AG04449 (cell line): ENCODE results near the gene PYGO2.
A peak's percentile ranks its signal among the peaks of the same experiment; 100 is the strongest.

ENCODE experiments used
- CTCF ChIA-PET: fragments of 350-600 bp; formaldehyde crosslinking; extraction: SDS; loops from one replicate; lab custom pipeline; 2021; ENCODE audit warnings: antibody characterized with exemption; lab: Yijun Ruan, JAX
- POLR2A ChIA-PET: fragments of 400-600, 350-600 bp; formaldehyde crosslinking; extraction: SDS; loops from one replicate; lab custom pipeline; 2020; ENCODE audit warnings: antibody characterized with exemption, inconsistent platforms; lab: Yijun Ruan, JAX
- DNase-seq: peaks from one replicate; pipeline ENCODE4 v3.0.0-alpha.2; 2010; ENCODE audit warnings: low read depth, low spot score
- H3K4me3 ChIP-seq: 2 replicates; pipeline ENCODE4 v1.5.1; 2011; ENCODE audit warnings: low read depth, mild to moderate bottlenecking, control low read depth, low read length
- TF ChIP-seq, protein P1 (sequence below): IDR thresholded peaks from one replicate; pipeline ENCODE4 v1.5.1; 2011; ENCODE audit warnings: mild to moderate bottlenecking, moderate library complexity, low read length, control low read depth, inconsistent platforms; ENCODE audit not compliant: insufficient read depth; ENCODE audit errors: missing control alignments

The PYGO2 gene

DNA sequence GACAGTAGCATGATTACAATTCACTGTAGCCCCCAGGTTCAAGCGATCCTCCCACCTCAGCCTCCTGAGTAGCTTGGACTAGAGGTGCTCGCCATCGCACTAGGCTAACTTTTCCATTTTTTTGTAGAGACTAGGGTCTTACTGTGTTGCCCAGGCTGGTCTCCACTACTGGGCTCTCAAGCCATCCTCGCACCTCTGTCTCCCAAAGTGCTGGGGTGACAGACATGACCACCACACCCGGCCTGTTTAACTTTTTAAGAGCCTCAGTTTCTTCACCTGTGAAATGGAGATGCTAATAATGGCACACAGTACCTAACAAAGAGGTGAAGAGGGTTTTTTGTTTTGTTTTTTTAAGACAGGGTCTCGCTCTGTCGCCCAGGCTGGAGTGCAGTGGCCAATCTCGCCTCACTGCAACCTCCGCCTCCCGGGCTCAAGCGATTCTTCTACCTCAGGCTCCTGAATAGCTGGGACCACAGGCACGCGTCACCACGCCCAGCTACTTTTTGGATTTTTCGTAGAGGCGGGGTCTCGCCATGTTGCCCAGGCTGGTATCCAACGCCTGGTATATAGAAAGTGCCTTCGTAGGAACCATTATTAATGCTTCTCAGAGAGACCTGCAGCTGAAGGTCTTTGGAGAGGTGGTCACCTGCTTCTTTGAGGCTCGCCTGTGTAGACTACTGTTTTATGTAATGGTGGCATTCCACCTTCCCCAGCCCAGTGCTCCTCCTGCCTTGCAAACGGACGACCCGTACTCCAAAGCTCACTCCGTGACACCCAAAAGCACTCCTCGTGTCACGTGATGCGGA lies 25.6 kb downstream of the PYGO2 start:
- TF ChIP-seq, protein P1, sequence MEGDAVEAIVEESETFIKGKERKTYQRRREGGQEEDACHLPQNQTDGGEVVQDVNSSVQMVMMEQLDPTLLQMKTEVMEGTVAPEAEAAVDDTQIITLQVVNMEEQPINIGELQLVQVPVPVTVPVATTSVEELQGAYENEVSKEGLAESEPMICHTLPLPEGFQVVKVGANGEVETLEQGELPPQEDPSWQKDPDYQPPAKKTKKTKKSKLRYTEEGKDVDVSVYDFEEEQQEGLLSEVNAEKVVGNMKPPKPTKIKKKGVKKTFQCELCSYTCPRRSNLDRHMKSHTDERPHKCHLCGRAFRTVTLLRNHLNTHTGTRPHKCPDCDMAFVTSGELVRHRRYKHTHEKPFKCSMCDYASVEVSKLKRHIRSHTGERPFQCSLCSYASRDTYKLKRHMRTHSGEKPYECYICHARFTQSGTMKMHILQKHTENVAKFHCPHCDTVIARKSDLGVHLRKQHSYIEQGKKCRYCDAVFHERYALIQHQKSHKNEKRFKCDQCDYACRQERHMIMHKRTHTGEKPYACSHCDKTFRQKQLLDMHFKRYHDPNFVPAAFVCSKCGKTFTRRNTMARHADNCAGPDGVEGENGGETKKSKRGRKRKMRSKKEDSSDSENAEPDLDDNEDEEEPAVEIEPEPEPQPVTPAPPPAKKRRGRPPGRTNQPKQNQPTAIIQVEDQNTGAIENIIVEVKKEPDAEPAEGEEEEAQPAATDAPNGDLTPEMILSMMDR, result no peak
- CTCF ChIA-PET, result interaction anchor here (0.6 to 2.9 kb wide), 21 partner anchors 8 to 457 kb away, joined by 3 to 15 read pairs (median 6); partner anchors contain the start of gene PBXIP1
- POLR2A ChIA-PET, result interaction anchor here (0.9 to 2.0 kb wide), 8 partner anchors 9 to 309 kb away, joined by 3 to 8 read pairs (median 3); partner anchors contain the start of gene PBXIP1
- H3K4me3 ChIP-seq, result peak overlapping the region; percentile 95
- no peak for DNase-seq

DNA sequence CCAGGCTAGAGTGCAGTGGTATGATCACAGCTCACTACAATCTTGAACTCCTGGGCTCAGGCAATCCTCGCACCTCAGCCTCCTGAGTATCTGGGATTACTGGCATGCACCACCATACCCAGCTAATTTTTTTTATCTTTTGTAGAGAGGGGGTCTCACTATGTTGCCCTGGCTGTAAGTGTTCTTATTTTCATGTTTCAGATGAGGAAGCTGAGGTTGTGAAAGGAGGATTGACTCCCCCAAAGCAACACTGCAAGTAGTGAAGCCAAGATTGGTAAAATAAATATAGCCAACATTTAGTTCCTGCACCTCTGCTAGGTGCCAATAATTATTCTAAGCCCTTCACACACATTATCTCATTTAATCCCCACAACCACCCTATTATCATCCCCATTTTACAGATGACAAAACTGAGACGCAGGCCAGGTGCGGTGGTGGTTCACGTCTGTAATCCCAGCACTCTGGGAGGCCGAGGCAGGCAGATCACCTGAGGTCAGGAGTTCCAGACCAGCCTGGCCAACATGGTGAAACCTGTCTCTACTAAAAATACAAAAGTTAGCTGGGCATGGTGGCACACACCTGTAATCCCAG lies 27.1 kb downstream of the PYGO2 start:
- ChIA-PET CTCF (interaction anchor here (0.7 to 2.1 kb wide), 5 partner anchors 10 to 264 kb away, joined by 3 to 11 read pairs (median 3); no protein-coding TSS in a partner anchor), POLR2A (no interaction called here)
- DNase-seq, result no peak

DNA sequence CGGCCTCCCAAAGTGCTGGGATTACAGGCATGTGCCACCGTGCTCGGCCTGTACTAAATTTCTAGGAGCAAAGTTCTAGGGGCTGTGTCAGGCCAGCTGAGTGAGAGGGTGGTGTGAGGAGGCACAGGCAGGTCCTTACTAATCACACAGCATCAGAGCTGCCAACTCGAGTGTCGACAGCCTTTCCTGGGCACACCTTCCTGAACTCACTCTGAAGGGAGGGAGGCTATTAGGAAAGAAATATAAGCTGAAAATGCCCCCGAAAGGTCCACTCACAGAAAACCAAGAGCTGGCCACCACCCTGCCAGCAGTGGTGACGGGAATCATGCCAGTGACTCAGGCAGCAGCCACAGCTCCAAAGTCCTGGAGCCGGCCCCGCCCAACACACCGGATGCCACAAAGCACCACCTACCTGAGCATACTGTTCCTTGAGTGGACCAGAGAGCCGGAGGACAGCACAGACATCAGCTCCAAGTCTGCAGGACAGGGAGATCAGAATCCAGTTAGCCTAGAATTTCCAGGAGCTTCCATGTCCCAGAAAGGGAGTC lies 29.6 kb downstream of the PYGO2 start:
- TF ChIP-seq, protein P1, result no peak
- CTCF ChIA-PET, result interaction anchor here (0.8 to 1.7 kb wide), 3 partner anchors 13 to 264 kb away, joined by 3 to 4 read pairs (median 4); no protein-coding TSS in a partner anchor

More for the DNA sequence above, 27.1 kb downstream of the PYGO2 start:
- TF ChIP-seq, protein P1, result no peak
- no peak overlapping the region for H3K4me3 ChIP-seq

DNA sequence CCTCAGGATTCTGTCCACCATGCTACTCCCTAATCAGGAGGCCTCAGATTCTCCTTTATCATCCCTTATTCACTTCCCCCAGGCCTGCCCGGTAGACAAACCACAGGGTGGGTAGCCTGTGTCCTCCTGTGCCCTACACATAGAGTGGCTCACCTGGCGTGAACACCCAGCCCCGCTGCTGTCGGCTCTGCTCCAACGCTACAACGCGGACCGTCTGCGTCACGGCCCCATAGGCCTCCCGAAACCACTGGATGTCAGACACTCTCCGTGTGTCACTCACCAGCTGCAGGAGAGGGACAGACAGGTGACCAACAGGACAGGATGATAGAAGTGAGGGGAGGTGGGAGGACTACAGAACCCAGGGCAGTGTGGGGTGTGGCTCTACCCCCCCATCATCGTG lies 35.4 kb downstream of the PYGO2 start:
- ChIA-PET CTCF (interaction anchor here (0.7 to 1.7 kb wide), 2 partner anchors 9 to 10 kb away, joined by 3 to 7 read pairs; partner anchors contain the start of gene PMVK), POLR2A (no interaction called here)
- H3K4me3 ChIP-seq, result no peak overlapping the region
- DNase-seq, result no peak
- TF ChIP-seq, protein P1, result no peak

More for the DNA sequence above, 29.6 kb downstream of the PYGO2 start:
- DNase-seq, result no peak
- H3K4me3 ChIP-seq, result no peak overlapping the region
- POLR2A ChIA-PET, result no interaction called here

DNA sequence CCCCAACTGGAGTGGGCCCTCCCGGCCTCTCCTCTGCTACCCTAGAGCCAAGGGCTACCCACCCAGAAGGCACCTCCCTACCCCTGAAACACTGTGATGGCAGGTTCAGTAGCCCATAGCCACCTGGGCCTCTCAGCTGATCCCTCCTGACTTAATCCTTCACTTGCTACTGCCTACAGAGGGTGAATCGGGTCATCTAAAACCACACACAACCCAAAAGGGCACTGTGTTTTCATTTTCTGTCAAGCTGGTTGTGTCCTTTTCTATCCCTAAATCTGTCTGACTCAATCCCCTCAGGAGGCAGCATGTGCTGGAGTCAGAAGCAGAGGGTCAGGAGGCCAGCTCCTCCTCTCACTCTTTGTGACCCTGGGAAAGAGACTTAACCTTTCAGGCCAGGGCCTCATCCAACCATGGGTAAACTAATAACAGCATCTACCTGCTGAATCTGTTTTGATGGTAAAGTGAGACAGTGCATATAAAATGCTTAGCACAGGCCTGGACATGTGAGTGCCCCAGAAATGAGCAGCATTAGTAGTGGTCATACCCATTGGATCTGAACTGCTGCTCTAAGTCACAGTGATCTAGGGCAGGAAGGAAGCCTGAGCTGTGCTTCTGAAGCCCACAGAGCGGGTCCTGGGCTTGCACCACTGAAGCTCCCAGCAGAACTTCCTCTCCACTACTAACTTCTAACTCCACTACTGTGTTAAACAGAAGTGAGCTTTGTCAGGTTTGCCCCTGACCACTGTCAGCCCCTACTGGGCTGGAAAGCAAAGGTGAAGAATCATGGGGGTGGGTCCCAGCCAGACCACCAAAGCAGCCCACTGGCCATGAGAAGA lies 36.0 kb downstream of the PYGO2 start:
- ChIA-PET POLR2A (no interaction called here), CTCF (interaction anchor here (0.7 to 1.7 kb wide), 3 partner anchors 8 to 256 kb away, joined by 3 to 7 read pairs (median 3); partner anchors contain the start of gene PMVK)
- H3K4me3 ChIP-seq, result no peak overlapping the region
- TF ChIP-seq, protein P1, result no peak
- no peak for DNase-seq
